Peyer's patch (tissue), 4 donors: ENCODE data around the gene RBM4B.

Source experiments
- POLR2A ChIP-seq, 2 donors: fragments of 450-650 bp; IDR thresholded peaks; one replicate each; pipeline ENCODE4 v1.5.1; 2017; ENCODE audit warnings: antibody characterized with exemption in 2 of 2, mild to moderate bottlenecking in 2 of 2, moderate library complexity in 2 of 2
- TF ChIP-seq, protein P1 (sequence below), 6 experiments: fragments of 450-650 bp in 4 of 6; fragments of 200-600 bp in 2 of 6; sonication (generic) in 1 of 6; IDR thresholded peaks; one replicate each; pipeline ENCODE4 v1.5.1; 2017 to 2019; ENCODE audit warnings: antibody characterized with exemption in 6 of 6, mild to moderate bottlenecking in 3 of 6, moderate library complexity in 1 of 6

DNA sequence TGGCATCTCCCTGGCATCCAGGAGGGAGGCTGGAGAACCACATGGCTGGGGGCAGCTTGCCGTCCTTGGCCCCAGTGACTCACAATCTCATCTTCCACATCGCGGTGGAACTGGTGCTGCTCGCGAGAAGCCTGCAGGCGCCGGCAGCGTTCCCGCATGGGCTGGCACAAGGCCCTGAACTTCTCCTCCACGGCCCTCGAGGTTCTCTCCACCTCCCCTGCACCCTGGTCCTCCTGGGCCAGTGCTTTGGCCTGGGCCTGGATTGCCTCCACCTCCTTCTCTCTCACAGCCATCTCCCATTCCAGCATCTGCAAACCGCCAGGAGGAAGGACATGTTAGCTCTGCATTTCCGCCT is 16.3 kb upstream of the RBM4B start:
- TF ChIP-seq, protein P1, sequence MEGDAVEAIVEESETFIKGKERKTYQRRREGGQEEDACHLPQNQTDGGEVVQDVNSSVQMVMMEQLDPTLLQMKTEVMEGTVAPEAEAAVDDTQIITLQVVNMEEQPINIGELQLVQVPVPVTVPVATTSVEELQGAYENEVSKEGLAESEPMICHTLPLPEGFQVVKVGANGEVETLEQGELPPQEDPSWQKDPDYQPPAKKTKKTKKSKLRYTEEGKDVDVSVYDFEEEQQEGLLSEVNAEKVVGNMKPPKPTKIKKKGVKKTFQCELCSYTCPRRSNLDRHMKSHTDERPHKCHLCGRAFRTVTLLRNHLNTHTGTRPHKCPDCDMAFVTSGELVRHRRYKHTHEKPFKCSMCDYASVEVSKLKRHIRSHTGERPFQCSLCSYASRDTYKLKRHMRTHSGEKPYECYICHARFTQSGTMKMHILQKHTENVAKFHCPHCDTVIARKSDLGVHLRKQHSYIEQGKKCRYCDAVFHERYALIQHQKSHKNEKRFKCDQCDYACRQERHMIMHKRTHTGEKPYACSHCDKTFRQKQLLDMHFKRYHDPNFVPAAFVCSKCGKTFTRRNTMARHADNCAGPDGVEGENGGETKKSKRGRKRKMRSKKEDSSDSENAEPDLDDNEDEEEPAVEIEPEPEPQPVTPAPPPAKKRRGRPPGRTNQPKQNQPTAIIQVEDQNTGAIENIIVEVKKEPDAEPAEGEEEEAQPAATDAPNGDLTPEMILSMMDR (IDR thresholded peaks at IDR 0.05) = no peak
- no peak for TF ChIP-seq POLR2A (IDR thresholded peaks at IDR 0.05)
